ENCODE measurements around the gene DDX3X.
"Not testable (repeated sequence)": the region's sequence is repeated elsewhere in the genome, so short reads cannot be mapped to it uniquely, and the experiment has no call there.

DDX3X gene

GRCh38 chrX:41397768-41398167 lies 63.8 kb downstream of the DDX3X start:
- Histone ChIP-seq H3K27me3 (ENCODE audit: control insufficient read depth, insufficient read depth, low read length) (no peaks in the 10 kb centered on the region), H3K36me3 (ENCODE audit: control insufficient read depth, low read depth, low read length) (no peaks in the 10 kb centered on the region), H3K9me3 (ENCODE audit: control insufficient read depth, low read depth, low read length) (peaks cover 3% of the 10 kb centered on the region), H3K27ac (ENCODE audit: low read length) (no peak overlapping the region), H3K9ac (ENCODE audit: low read length) (no peak overlapping the region), H3K4me3 (ENCODE audit: low read length) (no peak overlapping the region), H3K4me1 (ENCODE audit: control insufficient read depth, low read depth, low read length) (no peaks in the 10 kb centered on the region)

- not testable (repeated sequence) for H3K27me3 ChIP-seq (ENCODE audit: control insufficient read depth, insufficient read depth, low read length); H3K4me1 ChIP-seq (ENCODE audit: control insufficient read depth, low read depth, low read length)
Measured at GRCh38 chrX:41402556-41402955, 68.6 kb downstream of the DDX3X start.

GRCh38 chrX:41405551-41405950 lies 71.6 kb downstream of the DDX3X start:
- Histone ChIP-seq H3K9me3 (ENCODE audit: control insufficient read depth, low read depth, low read length) (peaks cover 14% of the 10 kb centered on the region), H3K27me3 (ENCODE audit: control insufficient read depth, insufficient read depth, low read length) (no peaks in the 10 kb centered on the region), H3K36me3 (ENCODE audit: control insufficient read depth, low read depth, low read length) (no peaks in the 10 kb centered on the region), H3K27ac (ENCODE audit: low read length) (no peak overlapping the region), H3K4me1 (ENCODE audit: control insufficient read depth, low read depth, low read length) (no peaks in the 10 kb centered on the region), H3K4me3 (ENCODE audit: low read length) (no peak overlapping the region), H3K9ac (ENCODE audit: low read length) (no peak overlapping the region)

More at GRCh38 chrX:41402556-41402955, 68.6 kb downstream of the DDX3X start:
- not testable (repeated sequence) for H3K9me3 ChIP-seq (ENCODE audit: control insufficient read depth, low read depth, low read length); H3K9ac ChIP-seq (ENCODE audit: low read length); H3K36me3 ChIP-seq (ENCODE audit: control insufficient read depth, low read depth, low read length); H3K27ac ChIP-seq (ENCODE audit: low read length); H3K4me3 ChIP-seq (ENCODE audit: low read length)

GRCh38 chrX:41406201-41406600 lies 72.2 kb downstream of the DDX3X start:
- Histone ChIP-seq H3K4me3 (ENCODE audit: low read length) (no peak overlapping the region), H3K27me3 (ENCODE audit: control insufficient read depth, insufficient read depth, low read length) (no peaks in the 10 kb centered on the region), H3K9ac (ENCODE audit: low read length) (no peak overlapping the region), H3K4me1 (ENCODE audit: control insufficient read depth, low read depth, low read length) (no peaks in the 10 kb centered on the region), H3K9me3 (ENCODE audit: control insufficient read depth, low read depth, low read length) (peaks cover 14% of the 10 kb centered on the region), H3K36me3 (ENCODE audit: control insufficient read depth, low read depth, low read length) (no peaks in the 10 kb centered on the region), H3K27ac (ENCODE audit: low read length) (no peak overlapping the region)

- H3K27ac ChIP-seq (ENCODE audit: low read length): no peak overlapping the region
- H3K9me3 ChIP-seq (ENCODE audit: control insufficient read depth, low read depth, low read length): peaks cover 14% of the 10 kb centered on the region
- H3K9ac ChIP-seq (ENCODE audit: low read length): no peak overlapping the region
- no peaks in the 10 kb centered on the region for H3K36me3 ChIP-seq (ENCODE audit: control insufficient read depth, low read depth, low read length)
- H3K4me3 ChIP-seq (ENCODE audit: low read length): no peak overlapping the region
- H3K4me1 ChIP-seq (ENCODE audit: control insufficient read depth, low read depth, low read length): no peaks in the 10 kb centered on the region
- no peaks in the 10 kb centered on the region for H3K27me3 ChIP-seq (ENCODE audit: control insufficient read depth, insufficient read depth, low read length)
Measured at GRCh38 chrX:41407816-41408215, 73.9 kb downstream of the DDX3X start.

- H3K27me3 ChIP-seq (ENCODE audit: control insufficient read depth, insufficient read depth, low read length): no peaks in the 10 kb centered on the region
- no peak overlapping the region for H3K4me3 ChIP-seq (ENCODE audit: low read length)
- no peak overlapping the region for H3K27ac ChIP-seq (ENCODE audit: low read length)
- no peaks in the 10 kb centered on the region for H3K36me3 ChIP-seq (ENCODE audit: control insufficient read depth, low read depth, low read length)
- H3K9ac ChIP-seq (ENCODE audit: low read length): no peak overlapping the region
- peaks cover 14% of the 10 kb centered on the region for H3K9me3 ChIP-seq (ENCODE audit: control insufficient read depth, low read depth, low read length)
- H3K4me1 ChIP-seq (ENCODE audit: control insufficient read depth, low read depth, low read length): no peaks in the 10 kb centered on the region
Measured at GRCh38 chrX:41408576-41408975, 74.6 kb downstream of the DDX3X start.

GRCh38 chrX:41409006-41409405 lies 75.0 kb downstream of the DDX3X start:
- Histone ChIP-seq H3K4me1 (ENCODE audit: control insufficient read depth, low read depth, low read length) (no peaks in the 10 kb centered on the region), H3K27me3 (ENCODE audit: control insufficient read depth, insufficient read depth, low read length) (no peaks in the 10 kb centered on the region), H3K27ac (ENCODE audit: low read length) (no peak overlapping the region), H3K36me3 (ENCODE audit: control insufficient read depth, low read depth, low read length) (no peaks in the 10 kb centered on the region), H3K9ac (ENCODE audit: low read length) (no peak overlapping the region), H3K9me3 (ENCODE audit: control insufficient read depth, low read depth, low read length) (peaks cover 14% of the 10 kb centered on the region), H3K4me3 (ENCODE audit: low read length) (no peak overlapping the region)

- not testable (repeated sequence) for H3K36me3 ChIP-seq (ENCODE audit: control insufficient read depth, low read depth, low read length); H3K27me3 ChIP-seq (ENCODE audit: control insufficient read depth, insufficient read depth, low read length); H3K9ac ChIP-seq (ENCODE audit: low read length); H3K4me3 ChIP-seq (ENCODE audit: low read length); H3K27ac ChIP-seq (ENCODE audit: low read length); H3K4me1 ChIP-seq (ENCODE audit: control insufficient read depth, low read depth, low read length)
- peaks cover 14% of the 10 kb centered on the region for H3K9me3 ChIP-seq (ENCODE audit: control insufficient read depth, low read depth, low read length)
Measured at GRCh38 chrX:41411222-41411621, 77.3 kb downstream of the DDX3X start.

GRCh38 chrX:41412261-41413081 lies 78.5 kb downstream of the DDX3X start:
- H3K9ac ChIP-seq (ENCODE audit: low read length): no peak overlapping the region
- H3K4me3 ChIP-seq (ENCODE audit: low read length): no peak overlapping the region
- H3K27ac ChIP-seq (ENCODE audit: low read length): no peak overlapping the region
- H3K4me1 ChIP-seq (ENCODE audit: control insufficient read depth, low read depth, low read length): no peaks in the 10 kb centered on the region
- H3K36me3 ChIP-seq (ENCODE audit: control insufficient read depth, low read depth, low read length): no peaks in the 10 kb centered on the region
- peaks cover 15% of the 10 kb centered on the region for H3K9me3 ChIP-seq (ENCODE audit: control insufficient read depth, low read depth, low read length)
- no peaks in the 10 kb centered on the region for H3K27me3 ChIP-seq (ENCODE audit: control insufficient read depth, insufficient read depth, low read length)
